Keratinocyte (primary cell): ENCODE measurements around the gene DMD. TPM values are rescaled to one million over a fixed set of nuclear protein-coding genes. Genes with fewer than 3 reads are reported as not detected.

Source experiments
- DNase-seq: peaks from one replicate; pipeline ENCODE4 v3.0.0-alpha.2; 2011; ENCODE audit warnings: low read depth, missing footprints, low spot score
- FAIRE-seq: peaks from 2 replicates; lab custom pipeline; 2011; peaks lifted over from hg19 to GRCh38; lab: Jason Lieb, UNC
- H2AFZ ChIP-seq: 2 replicates; pipeline ENCODE4 v1.6.0; 2012; ENCODE audit warnings: low read length, control low read depth, inconsistent platforms; ENCODE audit not compliant: control insufficient read depth
- H3K27ac ChIP-seq: 2 replicates; pipeline ENCODE4 v1.5.1; 2011; ENCODE audit warnings: low read length; ENCODE audit not compliant: control insufficient read depth, insufficient read depth
- H3K27me3 ChIP-seq: 3 replicates; pipeline ENCODE4 v1.6.0; 2011; ENCODE audit warnings: low read length; ENCODE audit not compliant: control insufficient read depth, insufficient read depth; ENCODE audit errors: extremely low read depth
- H3K36me3 ChIP-seq, 2 experiments: 2 replicates in 1 of 2; 3 replicates in 1 of 2; pipeline ENCODE4 v1.5.1; 2011; ENCODE audit warnings: low read length in 2 of 2, mild to moderate bottlenecking in 1 of 2; ENCODE audit not compliant: control insufficient read depth in 2 of 2, insufficient read depth in 2 of 2; ENCODE audit errors: extremely low read depth in 1 of 2
- H3K4me1 ChIP-seq: 3 replicates; pipeline ENCODE4 v1.5.1; 2011; ENCODE audit warnings: low read length; ENCODE audit not compliant: control insufficient read depth, insufficient read depth; ENCODE audit errors: extremely low read depth
- H3K4me2 ChIP-seq: 3 replicates; pipeline ENCODE4 v1.6.0; 2011; ENCODE audit warnings: low read depth, low read length; ENCODE audit not compliant: control insufficient read depth, insufficient read depth; ENCODE audit errors: extremely low read depth
- H3K4me3 ChIP-seq, 3 experiments: fragments of 200-600 bp in 1 of 3; sonication (generic) in 1 of 3; 2 replicates in 2 of 3; 3 replicates in 1 of 3; pipeline ENCODE4 v1.5.1; 2011 to 2016; ENCODE audit warnings: low read length in 3 of 3, mild to moderate bottlenecking in 3 of 3, control low read depth in 2 of 3, inconsistent platforms in 1 of 3, low read depth in 1 of 3, mixed read lengths in 1 of 3, mixed run types in 1 of 3, moderate library complexity in 1 of 3; ENCODE audit not compliant: control insufficient read depth in 2 of 3, insufficient read depth in 2 of 3; ENCODE audit errors: extremely low read depth in 1 of 3
- H3K79me2 ChIP-seq: 2 replicates; pipeline ENCODE4 v1.6.0; 2012; ENCODE audit warnings: low read length; ENCODE audit not compliant: control insufficient read depth, insufficient read depth
- H3K9ac ChIP-seq: 3 replicates; pipeline ENCODE4 v1.6.0; 2011; ENCODE audit warnings: low read length; ENCODE audit not compliant: control insufficient read depth, insufficient read depth; ENCODE audit errors: extremely low read depth
- H3K9me1 ChIP-seq: 3 replicates; pipeline ENCODE4 v1.6.0; 2011; ENCODE audit warnings: low read length; ENCODE audit not compliant: control insufficient read depth, insufficient read depth; ENCODE audit errors: extremely low read depth
- H3K9me3 ChIP-seq: 2 replicates; pipeline ENCODE4 v1.5.1; 2012; ENCODE audit warnings: low read depth, low read length; ENCODE audit not compliant: control insufficient read depth
- H4K20me1 ChIP-seq: 3 replicates; pipeline ENCODE4 v1.6.0; 2011; ENCODE audit warnings: low read length; ENCODE audit not compliant: control insufficient read depth, insufficient read depth; ENCODE audit errors: extremely low read depth
- CTCF ChIP-seq, 3 experiments: IDR thresholded peaks in 1 of 3; conservative IDR thresholded peaks in 1 of 3; optimal IDR thresholded peaks in 1 of 3; 2 replicates in 2 of 3; 3 replicates in 1 of 3; pipeline versions ENCODE3 to v1.5.1; 2011; ENCODE audit warnings: low read length in 3 of 3, mild to moderate bottlenecking in 3 of 3, moderate library complexity in 2 of 3, control low read depth in 1 of 3, inconsistent platforms in 1 of 3; ENCODE audit not compliant: insufficient read depth in 2 of 3; ENCODE audit errors: extremely low read depth in 1 of 3
- EZH2 ChIP-seq: IDR thresholded peaks from one replicate; pipeline ENCODE4 v1.6.1; 2012; ENCODE audit warnings: inconsistent platforms, mild to moderate bottlenecking, low read length, moderate library complexity
- dilution Hi-C: fragments of 300-500 bp; cut with MboI; formaldehyde crosslinking; loops from one replicate; pipeline ENCODE4 v1.7.0; 2020; ENCODE audit warnings: low sequenced_read_pairs; ENCODE audit not compliant: extremely low pct_ligation_motif_present
- polyA plus RNA-seq, 5 experiments: library from polyadenylated mRNA; depleted of rRNA in 3 of 5; stranded (reverse) in 3 of 5; stranded (forward) in 1 of 5; unstranded in 1 of 5; fragments of >200 nt; gene quantifications; 1 replicate in 1 of 5; 2 replicates in 3 of 5; 3 replicates in 1 of 5; pipeline versions ENCODE4 v1.2.1 to v1.2.3, GENCODE V29; 2011 to 2012; ENCODE audit warnings: missing spikeins in 2 of 5, low read depth in 1 of 5, low replicate concordance in 1 of 5

DMD gene
- polyA plus RNA-seq, 1 donor (not counting 4 experiments of a cell fraction or from before 2014, with no cell fraction given) = 8.9 TPM

DNA sequence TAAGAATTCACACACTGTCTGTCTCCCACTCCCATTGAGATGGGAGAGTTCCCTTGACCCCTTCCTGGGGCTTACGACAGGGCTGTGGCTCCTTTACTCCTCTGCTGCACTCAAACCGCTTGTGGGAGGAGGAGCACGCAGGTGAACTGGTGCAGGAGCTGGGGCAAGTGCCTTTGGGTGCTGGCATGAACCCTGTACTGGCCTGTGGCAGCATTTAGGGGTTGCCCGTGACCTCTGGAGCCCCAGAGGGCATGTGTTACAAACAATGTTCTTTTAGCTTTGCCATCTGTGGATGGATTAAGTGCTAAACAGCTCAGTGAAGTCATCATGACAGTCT, 2117.7 kb downstream of the DMD start:
- Histone ChIP-seq H4K20me1 (no peaks in the 10 kb centered on the region), H3K9me3 (no peaks in the 10 kb centered on the region), H3K9ac (no peak overlapping the region), H3K36me3 (no peaks in the 10 kb centered on the region), H3K4me3 (no peak overlapping the region), H3K4me1 (no peaks in the 10 kb centered on the region), H3K27me3 (no peaks in the 10 kb centered on the region), H3K9me1 (no peaks in the 10 kb centered on the region), H3K79me2 (no peaks in the 10 kb centered on the region), H2AFZ (no peak overlapping the region), H3K4me2 (no peak overlapping the region), H3K27ac (no peak overlapping the region)
- no peak for DNase-seq
- dilution Hi-C loops = no loop called here
- FAIRE-seq = no peak
- TF ChIP-seq EZH2 = no peak
- no peak for TF ChIP-seq CTCF (optimal IDR thresholded peaks at IDR 0.05 in 1 of 3, IDR thresholded peaks at IDR 0.05 in 1 of 3, conservative IDR thresholded peaks at IDR 0.05 in 1 of 3; ENCODE audit: extremely low read depth in 1 of 3, insufficient read depth in 2 of 3, low read length in 3 of 3)

GRCh38 chrX:31092970-31093638, 2118.2 kb downstream of the DMD start:
- H4K20me1 ChIP-seq = no peaks in the 10 kb centered on the region
- TF ChIP-seq CTCF (optimal IDR thresholded peaks at IDR 0.05 in 1 of 3, IDR thresholded peaks at IDR 0.05 in 1 of 3, conservative IDR thresholded peaks at IDR 0.05 in 1 of 3; ENCODE audit: extremely low read depth in 1 of 3, insufficient read depth in 2 of 3, low read length in 3 of 3) = no peak
- H3K79me2 ChIP-seq = no peaks in the 10 kb centered on the region
- no peak overlapping the region for H3K9ac ChIP-seq
- H3K27ac ChIP-seq = no peak overlapping the region
- H3K9me3 ChIP-seq = no peaks in the 10 kb centered on the region
- no peak overlapping the region for H3K4me2 ChIP-seq
- no peaks in the 10 kb centered on the region for H3K27me3 ChIP-seq
- no peaks in the 10 kb centered on the region for H3K4me1 ChIP-seq
- DNase-seq (no peak), FAIRE-seq (no peak)
- no peak overlapping the region for H2AFZ ChIP-seq
- H3K9me1 ChIP-seq = no peaks in the 10 kb centered on the region
- H3K4me3 ChIP-seq = no peak overlapping the region
- dilution Hi-C loops = no loop called here
- H3K36me3 ChIP-seq = no peaks in the 10 kb centered on the region
